HL-60 (cell line): ENCODE measurements around the gene CTNND2.

Source experiments
- DNase-seq, 2 experiments: peaks; one replicate each; pipeline ENCODE4 v3.0.0-alpha.2; 2010 to 2020; ENCODE audit warnings: low read depth in 1 of 2, low spot score in 1 of 2
- H3K27ac ChIP-seq: fragments of 250-450 bp; sonication (Bioruptor Pico); replicated peaks from 2 replicates; pipeline ENCODE4 v1.5.1; 2020; ENCODE audit warnings: mild to moderate bottlenecking, moderate library complexity
- H3K27me3 ChIP-seq: fragments of 250-450 bp; sonication (Bioruptor Pico); 2 replicates; pipeline ENCODE4 v1.5.1; 2021; ENCODE audit warnings: mild to moderate bottlenecking, moderate library complexity; ENCODE audit not compliant: insufficient read depth, poor library complexity, severe bottlenecking
- H3K4me3 ChIP-seq: replicated peaks from 2 replicates; pipeline ENCODE4 v1.5.1; 2011; ENCODE audit warnings: mild to moderate bottlenecking, control low read depth, low read length; ENCODE audit not compliant: insufficient read depth
- GABPA ChIP-seq: IDR thresholded peaks from 2 replicates; pipeline ENCODE4 v1.6.1; 2012; ENCODE audit warnings: low read depth
- POLR2AphosphoS5 ChIP-seq: IDR thresholded peaks from 2 replicates; pipeline ENCODE4 v1.6.1; 2012; ENCODE audit warnings: low read depth
- SPI1 ChIP-seq: IDR thresholded peaks from 2 replicates; pipeline ENCODE4 v1.6.1; 2012; ENCODE audit warnings: low read depth, mild to moderate bottlenecking, borderline replicate concordance
- TF ChIP-seq, protein P1 (sequence below): IDR thresholded peaks from one replicate; pipeline ENCODE4 v1.5.1; 2011; ENCODE audit warnings: low read length, control low read depth, inconsistent platforms; ENCODE audit not compliant: insufficient read depth
- TF ChIP-seq, protein P2 (sequence below): IDR thresholded peaks from 2 replicates; pipeline ENCODE4 v1.6.1; 2012; ENCODE audit warnings: low read depth; ENCODE audit not compliant: insufficient replicate concordance

CTNND2 gene

DNA sequence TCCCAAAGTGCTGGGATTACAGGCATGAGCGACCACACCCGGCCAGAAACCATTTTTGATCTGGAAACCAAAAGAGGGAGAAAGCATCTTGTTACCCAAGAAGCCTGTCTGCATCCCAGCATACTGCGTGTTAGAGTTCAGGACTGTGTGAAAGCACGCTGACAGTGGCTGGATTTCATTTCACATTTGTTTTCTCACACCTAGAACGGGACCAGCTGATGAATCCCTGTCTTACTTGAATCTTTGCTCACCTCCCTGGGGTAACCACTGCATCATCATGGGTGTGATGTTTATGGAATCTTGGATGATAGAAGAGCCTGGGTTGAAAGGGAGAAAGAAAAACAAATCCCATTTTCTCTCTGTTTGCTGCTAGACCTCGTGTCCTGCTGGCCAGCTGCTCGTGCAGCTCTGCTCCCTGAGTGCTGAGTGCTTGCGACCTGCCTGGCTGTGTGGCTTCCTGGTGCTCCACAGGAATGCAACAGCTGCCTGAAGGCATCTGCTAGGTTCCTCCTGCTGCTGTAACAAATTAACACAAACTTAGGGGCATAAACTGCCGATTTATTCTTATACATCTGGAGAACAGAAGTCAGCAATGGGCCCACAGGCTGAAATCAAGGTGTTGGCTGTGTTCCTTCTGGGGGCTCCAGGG is 764.9 kb downstream of the CTNND2 start:
- Histone ChIP-seq H3K27ac (no peak overlapping the region), H3K27me3 (peaks cover 6% of the 10 kb centered on the region), H3K4me3 (no peak overlapping the region)
- no peak for DNase-seq
- TF ChIP-seq GABPA (no peak), POLR2AphosphoS5 (no peak), SPI1 (no peak)
- TF ChIP-seq, protein P1, sequence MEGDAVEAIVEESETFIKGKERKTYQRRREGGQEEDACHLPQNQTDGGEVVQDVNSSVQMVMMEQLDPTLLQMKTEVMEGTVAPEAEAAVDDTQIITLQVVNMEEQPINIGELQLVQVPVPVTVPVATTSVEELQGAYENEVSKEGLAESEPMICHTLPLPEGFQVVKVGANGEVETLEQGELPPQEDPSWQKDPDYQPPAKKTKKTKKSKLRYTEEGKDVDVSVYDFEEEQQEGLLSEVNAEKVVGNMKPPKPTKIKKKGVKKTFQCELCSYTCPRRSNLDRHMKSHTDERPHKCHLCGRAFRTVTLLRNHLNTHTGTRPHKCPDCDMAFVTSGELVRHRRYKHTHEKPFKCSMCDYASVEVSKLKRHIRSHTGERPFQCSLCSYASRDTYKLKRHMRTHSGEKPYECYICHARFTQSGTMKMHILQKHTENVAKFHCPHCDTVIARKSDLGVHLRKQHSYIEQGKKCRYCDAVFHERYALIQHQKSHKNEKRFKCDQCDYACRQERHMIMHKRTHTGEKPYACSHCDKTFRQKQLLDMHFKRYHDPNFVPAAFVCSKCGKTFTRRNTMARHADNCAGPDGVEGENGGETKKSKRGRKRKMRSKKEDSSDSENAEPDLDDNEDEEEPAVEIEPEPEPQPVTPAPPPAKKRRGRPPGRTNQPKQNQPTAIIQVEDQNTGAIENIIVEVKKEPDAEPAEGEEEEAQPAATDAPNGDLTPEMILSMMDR, result no peak
- TF ChIP-seq, protein P2, sequence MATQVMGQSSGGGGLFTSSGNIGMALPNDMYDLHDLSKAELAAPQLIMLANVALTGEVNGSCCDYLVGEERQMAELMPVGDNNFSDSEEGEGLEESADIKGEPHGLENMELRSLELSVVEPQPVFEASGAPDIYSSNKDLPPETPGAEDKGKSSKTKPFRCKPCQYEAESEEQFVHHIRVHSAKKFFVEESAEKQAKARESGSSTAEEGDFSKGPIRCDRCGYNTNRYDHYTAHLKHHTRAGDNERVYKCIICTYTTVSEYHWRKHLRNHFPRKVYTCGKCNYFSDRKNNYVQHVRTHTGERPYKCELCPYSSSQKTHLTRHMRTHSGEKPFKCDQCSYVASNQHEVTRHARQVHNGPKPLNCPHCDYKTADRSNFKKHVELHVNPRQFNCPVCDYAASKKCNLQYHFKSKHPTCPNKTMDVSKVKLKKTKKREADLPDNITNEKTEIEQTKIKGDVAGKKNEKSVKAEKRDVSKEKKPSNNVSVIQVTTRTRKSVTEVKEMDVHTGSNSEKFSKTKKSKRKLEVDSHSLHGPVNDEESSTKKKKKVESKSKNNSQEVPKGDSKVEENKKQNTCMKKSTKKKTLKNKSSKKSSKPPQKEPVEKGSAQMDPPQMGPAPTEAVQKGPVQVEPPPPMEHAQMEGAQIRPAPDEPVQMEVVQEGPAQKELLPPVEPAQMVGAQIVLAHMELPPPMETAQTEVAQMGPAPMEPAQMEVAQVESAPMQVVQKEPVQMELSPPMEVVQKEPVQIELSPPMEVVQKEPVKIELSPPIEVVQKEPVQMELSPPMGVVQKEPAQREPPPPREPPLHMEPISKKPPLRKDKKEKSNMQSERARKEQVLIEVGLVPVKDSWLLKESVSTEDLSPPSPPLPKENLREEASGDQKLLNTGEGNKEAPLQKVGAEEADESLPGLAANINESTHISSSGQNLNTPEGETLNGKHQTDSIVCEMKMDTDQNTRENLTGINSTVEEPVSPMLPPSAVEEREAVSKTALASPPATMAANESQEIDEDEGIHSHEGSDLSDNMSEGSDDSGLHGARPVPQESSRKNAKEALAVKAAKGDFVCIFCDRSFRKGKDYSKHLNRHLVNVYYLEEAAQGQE, result no peak

DNA sequence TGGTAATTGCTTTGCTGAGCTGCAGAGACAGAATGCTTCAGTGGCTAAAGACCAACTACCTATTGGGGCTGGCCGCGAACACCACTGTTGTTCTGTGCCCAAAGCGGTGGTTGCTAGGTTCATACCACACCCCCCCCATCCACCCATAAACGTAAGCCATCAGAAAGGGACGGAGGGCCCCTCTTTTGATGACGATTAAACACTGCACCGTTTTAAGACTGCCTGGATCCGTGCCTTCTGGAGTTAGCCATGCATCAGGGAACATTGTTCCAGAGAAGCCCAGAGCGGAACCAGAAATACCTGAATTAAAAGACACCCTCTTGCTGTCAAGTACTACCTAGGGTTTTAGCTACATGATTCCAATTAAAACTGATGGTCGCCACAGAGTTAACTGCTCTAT is 774.1 kb downstream of the CTNND2 start:
- no peak for TF ChIP-seq POLR2AphosphoS5
- TF ChIP-seq, protein P2, result no peak
- no peak for TF ChIP-seq GABPA
- no peak for TF ChIP-seq SPI1
- TF ChIP-seq, protein P1, result no peak
- no peak for DNase-seq
- Histone ChIP-seq H3K27me3 (peaks cover 4% of the 10 kb centered on the region), H3K27ac (no peak overlapping the region), H3K4me3 (no peak overlapping the region)

DNA sequence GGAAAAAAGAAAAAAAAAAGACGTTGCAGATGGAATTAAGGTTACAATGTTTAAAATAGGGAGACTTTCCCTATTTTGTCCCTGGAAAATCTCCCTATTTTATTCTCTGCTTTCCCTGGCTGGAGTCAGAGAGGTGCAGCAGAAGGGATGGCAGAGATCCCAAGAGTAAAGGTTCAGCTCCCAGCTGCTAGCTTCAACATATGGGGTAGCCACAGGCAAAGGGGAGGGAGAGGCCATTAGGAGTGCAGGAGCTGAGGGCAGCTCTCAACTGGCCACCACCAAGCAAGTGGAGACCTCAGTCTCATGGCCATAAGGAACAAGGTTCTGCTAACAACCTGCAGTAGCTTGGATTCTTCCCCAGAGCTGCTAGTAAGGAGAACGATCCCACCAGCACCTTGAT is 776.2 kb downstream of the CTNND2 start:
- TF ChIP-seq GABPA (no peak), POLR2AphosphoS5 (no peak), SPI1 (no peak)
- TF ChIP-seq, protein P1, result no peak
- TF ChIP-seq, protein P2, result no peak
- Histone ChIP-seq H3K27ac (no peak overlapping the region), H3K27me3 (no peaks in the 10 kb centered on the region), H3K4me3 (no peak overlapping the region)
- DNase-seq, result no peak
